BLaER1 (cell line): ENCODE results near the gene LTBP2.

ENCODE experiments used
- H3K27ac ChIP-seq: shearing (Covaris generic); formaldehyde crosslinking; 2 replicates; pipeline ENCODE4 v1.8.1; 2022
- H3K27me3 ChIP-seq: shearing (Covaris generic); formaldehyde crosslinking; 2 replicates; pipeline ENCODE4 v1.8.1; 2022
- H3K36me3 ChIP-seq: shearing (Covaris generic); formaldehyde crosslinking; 2 replicates; pipeline ENCODE4 v1.8.1; 2022
- H3K4me1 ChIP-seq: shearing (Covaris generic); formaldehyde crosslinking; 2 replicates; pipeline ENCODE4 v1.8.1; 2022
- H3K4me2 ChIP-seq: shearing (Covaris generic); formaldehyde crosslinking; 2 replicates; pipeline ENCODE4 v1.8.1; 2022
- H3K4me3 ChIP-seq: shearing (Covaris generic); formaldehyde crosslinking; 2 replicates; pipeline ENCODE4 v1.8.1; 2022
- H3K9ac ChIP-seq: shearing (Covaris generic); formaldehyde crosslinking; 2 replicates; pipeline ENCODE4 v1.8.1; 2022
- H3K9me3 ChIP-seq: shearing (Covaris generic); formaldehyde crosslinking; 2 replicates; pipeline ENCODE4 v1.8.1; 2022
- H4K20me1 ChIP-seq: shearing (Covaris generic); formaldehyde crosslinking; 2 replicates; pipeline ENCODE4 v1.8.1; 2022
- Cebpa-rat ChIP-seq: shearing (Covaris generic); IDR thresholded peaks from 2 replicates; pipeline ENCODE4 v1.8.1; 2022

LTBP2 gene

GRCh38 chr14:74555476-74556050 is 56.5 kb downstream of the LTBP2 start:
- no peak overlapping the region for H3K9ac ChIP-seq
- no peaks in the 10 kb centered on the region for H3K27me3 ChIP-seq
- no peak overlapping the region for H3K4me3 ChIP-seq
- TF ChIP-seq Cebpa-rat: no peak
- no peaks in the 10 kb centered on the region for H3K9me3 ChIP-seq
- peaks cover 20% of the 10 kb centered on the region; the same call in 1 of the 2 replicates for H3K4me1 ChIP-seq
- no peak overlapping the region for H3K4me2 ChIP-seq
- no peaks in the 10 kb centered on the region for H4K20me1 ChIP-seq
- H3K36me3 ChIP-seq: no peaks in the 10 kb centered on the region
- no peak overlapping the region for H3K27ac ChIP-seq

GRCh38 chr14:74554742-74555362 is 57.2 kb downstream of the LTBP2 start:
- Histone ChIP-seq H3K27ac (no peak overlapping the region), H3K4me1 (peaks cover 20% of the 10 kb centered on the region; the same call in 1 of the 2 replicates), H3K4me3 (no peak overlapping the region), H3K36me3 (no peaks in the 10 kb centered on the region), H4K20me1 (no peaks in the 10 kb centered on the region), H3K9ac (no peak overlapping the region), H3K27me3 (no peaks in the 10 kb centered on the region), H3K4me2 (no peak overlapping the region), H3K9me3 (no peaks in the 10 kb centered on the region)
- TF ChIP-seq Cebpa-rat: no peak

- Histone ChIP-seq H3K9me3 (no peaks in the 10 kb centered on the region), H3K4me1 (peaks cover 20% of the 10 kb centered on the region; the same call in 1 of the 2 replicates), H3K36me3 (no peaks in the 10 kb centered on the region), H3K27me3 (no peaks in the 10 kb centered on the region), H3K4me2 (no peak overlapping the region), H3K27ac (no peak overlapping the region), H3K4me3 (no peak overlapping the region), H3K9ac (no peak overlapping the region), H4K20me1 (no peaks in the 10 kb centered on the region)
- TF ChIP-seq Cebpa-rat: no peak
Observed at GRCh38 chr14:74552623-74553022, 59.4 kb downstream of the LTBP2 start.

- no peak overlapping the region for H3K4me3 ChIP-seq
- no peak for TF ChIP-seq Cebpa-rat
- H3K4me1 ChIP-seq: peaks cover 20% of the 10 kb centered on the region; the same call in 1 of the 2 replicates
- no peak overlapping the region for H3K4me2 ChIP-seq
- H3K27me3 ChIP-seq: no peaks in the 10 kb centered on the region
- H3K9ac ChIP-seq: no peak overlapping the region
- no peaks in the 10 kb centered on the region for H4K20me1 ChIP-seq
- H3K27ac ChIP-seq: no peak overlapping the region
- no peaks in the 10 kb centered on the region for H3K9me3 ChIP-seq
- no peaks in the 10 kb centered on the region for H3K36me3 ChIP-seq
Observed at GRCh38 chr14:74551431-74552371, 60.3 kb downstream of the LTBP2 start.

- H3K36me3 ChIP-seq: no peaks in the 10 kb centered on the region
- H3K27me3 ChIP-seq: no peaks in the 10 kb centered on the region
- H4K20me1 ChIP-seq: no peaks in the 10 kb centered on the region
- H3K4me3 ChIP-seq: no peak overlapping the region
- no peak for TF ChIP-seq Cebpa-rat
- H3K4me2 ChIP-seq: no peak overlapping the region
- no peaks in the 10 kb centered on the region for H3K9me3 ChIP-seq
- no peak overlapping the region for H3K9ac ChIP-seq
- no peak overlapping the region for H3K27ac ChIP-seq
- H3K4me1 ChIP-seq: peaks cover 20% of the 10 kb centered on the region; the same call in 1 of the 2 replicates
Observed at GRCh38 chr14:74551001-74551400, 61.0 kb downstream of the LTBP2 start.

- Histone ChIP-seq H3K4me2 (no peak overlapping the region), H3K9me3 (no peaks in the 10 kb centered on the region), H3K27ac (no peak overlapping the region), H3K9ac (no peak overlapping the region), H4K20me1 (no peaks in the 10 kb centered on the region), H3K4me1 (peaks cover 20% of the 10 kb centered on the region; the same call in 1 of the 2 replicates), H3K4me3 (no peak overlapping the region), H3K27me3 (no peaks in the 10 kb centered on the region), H3K36me3 (no peaks in the 10 kb centered on the region)
- no peak for TF ChIP-seq Cebpa-rat
Observed at GRCh38 chr14:74550071-74550470, 62.0 kb downstream of the LTBP2 start.

GRCh38 chr14:74549588-74549987 is 62.4 kb downstream of the LTBP2 start:
- no peak overlapping the region for H3K27ac ChIP-seq
- no peaks in the 10 kb centered on the region for H3K27me3 ChIP-seq
- no peaks in the 10 kb centered on the region for H3K9me3 ChIP-seq
- H3K4me3 ChIP-seq: no peak overlapping the region
- peaks cover 15% of the 10 kb centered on the region; the same call in 1 of the 2 replicates for H3K4me1 ChIP-seq
- H3K9ac ChIP-seq: no peak overlapping the region
- TF ChIP-seq Cebpa-rat: no peak
- no peaks in the 10 kb centered on the region for H4K20me1 ChIP-seq
- no peak overlapping the region for H3K4me2 ChIP-seq
- no peaks in the 10 kb centered on the region for H3K36me3 ChIP-seq

- Histone ChIP-seq H3K9me3 (no peaks in the 10 kb centered on the region), H3K27ac (no peak overlapping the region), H4K20me1 (no peaks in the 10 kb centered on the region), H3K4me2 (no peak overlapping the region), H3K36me3 (no peaks in the 10 kb centered on the region), H3K4me1 (peaks cover 8% of the 10 kb centered on the region; the same call in 1 of the 2 replicates), H3K4me3 (no peak overlapping the region), H3K9ac (no peak overlapping the region), H3K27me3 (no peaks in the 10 kb centered on the region)
- TF ChIP-seq Cebpa-rat: no peak
Observed at GRCh38 chr14:74548881-74549280, 63.2 kb downstream of the LTBP2 start.

GRCh38 chr14:74547331-74547927 is 64.6 kb downstream of the LTBP2 start:
- TF ChIP-seq Cebpa-rat: no peak
- Histone ChIP-seq H3K4me1 (no peaks in the 10 kb centered on the region), H3K36me3 (no peaks in the 10 kb centered on the region), H4K20me1 (no peaks in the 10 kb centered on the region), H3K9me3 (no peaks in the 10 kb centered on the region), H3K9ac (no peak overlapping the region), H3K4me3 (no peak overlapping the region), H3K27ac (no peak overlapping the region), H3K27me3 (no peaks in the 10 kb centered on the region), H3K4me2 (no peak overlapping the region)
